GM23338 (cell line): Measurements from ENCODE around the gene HNRNPA2B1.
"Not testable (repeated sequence)": the region's sequence is repeated elsewhere in the genome, so short reads cannot be mapped to it uniquely, and the experiment has no call there.

Experiments used
- CREB1 ChIP-seq: fragments of 250-450 bp; sonication (Bioruptor Pico); IDR thresholded peaks from 2 replicates; pipeline ENCODE4 v1.5.0; 2020; ENCODE audit warnings: low read depth, mild to moderate bottlenecking, moderate library complexity
- CTCF ChIP-seq, 2 experiments: fragments of 200-600 bp in 1 of 2; sonication (generic) in 1 of 2; conservative IDR thresholded peaks; 2 replicates each; pipeline versions ENCODE4 v1.5.1 to v1.6.1; 2016 to 2017; ENCODE audit warnings: antibody characterized with exemption in 2 of 2, low read depth in 2 of 2, mild to moderate bottlenecking in 2 of 2, moderate library complexity in 1 of 2
- ETS1 ChIP-seq: IDR thresholded peaks from 2 replicates; pipeline ENCODE4 v1.6.1; 2016; ENCODE audit warnings: antibody characterized with exemption
- EZH2 ChIP-seq: fragments of 200-600 bp; sonication (generic); IDR thresholded peaks from one replicate; pipeline ENCODE4 v1.8.0; 2017; ENCODE audit warnings: antibody characterized with exemption, mild to moderate bottlenecking, low read depth; ENCODE audit not compliant: unreplicated experiment
- EZH2phosphoT487 ChIP-seq: fragments of 200-600 bp; sonication (generic); IDR thresholded peaks from one replicate; pipeline ENCODE4 v1.8.1; 2018; ENCODE audit warnings: antibody characterized with exemption; ENCODE audit not compliant: unreplicated experiment
- JUNB ChIP-seq: IDR thresholded peaks from one replicate; pipeline ENCODE4 v1.6.1; 2016; ENCODE audit warnings: antibody characterized with exemption; ENCODE audit not compliant: unreplicated experiment
- NANOG ChIP-seq: IDR thresholded peaks from 2 replicates; pipeline ENCODE4 v1.6.1; 2016; ENCODE audit warnings: antibody characterized with exemption, borderline replicate concordance
- POLR2AphosphoS5 ChIP-seq: IDR thresholded peaks from 2 replicates; pipeline ENCODE4 v1.6.1; 2016; ENCODE audit warnings: antibody characterized with exemption, low read depth
- REST ChIP-seq: IDR thresholded peaks from one replicate; pipeline ENCODE4 v1.6.1; 2018; ENCODE audit warnings: antibody characterized with exemption; ENCODE audit not compliant: unreplicated experiment
- STAT1 ChIP-seq: IDR thresholded peaks from one replicate; pipeline ENCODE4 v1.6.1; 2016; ENCODE audit warnings: antibody characterized with exemption; ENCODE audit not compliant: unreplicated experiment
- ZNF114 ChIP-seq: fragments of 250-450 bp; sonication (Bioruptor Pico); IDR thresholded peaks from 2 replicates; pipeline ENCODE4 v1.5.0; 2020; ENCODE audit warnings: mild to moderate bottlenecking, moderate library complexity
- ZNF331 ChIP-seq: fragments of 250-450 bp; sonication (Bioruptor Pico); IDR thresholded peaks from 2 replicates; pipeline ENCODE4 v1.5.0; 2020; ENCODE audit warnings: low read depth, mild to moderate bottlenecking, moderate library complexity
- ZNF462 ChIP-seq: fragments of 250-450 bp; sonication (Bioruptor Pico); IDR thresholded peaks from 2 replicates; pipeline ENCODE4 v1.5.0; 2020; ENCODE audit warnings: mild to moderate bottlenecking, moderate library complexity

GRCh38 chr7:26194764-26195163 is 5.8 kb downstream of the HNRNPA2B1 start:
- not testable (repeated sequence) for TF ChIP-seq EZH2; CTCF (conservative IDR thresholded peaks at IDR 0.05; ENCODE audit: low read depth in 2 of 2); POLR2AphosphoS5; EZH2phosphoT487; ETS1; ZNF331; REST; CREB1 (CRISPR knock-in tag); JUNB; STAT1; ZNF114 (CRISPR knock-in tag); NANOG; ZNF462
